Neural progenitor cell (in vitro differentiated cells): Measurements from ENCODE around the gene BFSP1. TPM values are rescaled to one million over a fixed set of nuclear protein-coding genes. Genes with fewer than 3 reads are reported as not detected.
A peak's percentile ranks its signal among the peaks of the same experiment; 100 is the strongest.

ENCODE experiments used
- DNase-seq: peaks from one replicate; pipeline ENCODE4 v3.0.0-alpha.2; 2016; ENCODE audit warnings: low spot score
- H2AFZ ChIP-seq: fragments of 200-600 bp; sonication (generic); replicated peaks from 2 replicates; pipeline ENCODE4 v1.6.1; 2016; ENCODE audit warnings: antibody characterized with exemption
- H3F3A ChIP-seq: fragments of 200-600 bp; sonication (generic); 2 replicates; pipeline ENCODE4 v1.6.1; 2016; ENCODE audit warnings: antibody characterized with exemption, low read depth
- H3K27ac ChIP-seq: fragments of 200-600 bp; sonication (generic); 2 replicates; pipeline ENCODE4 v1.5.1; 2016; ENCODE audit warnings: mild to moderate bottlenecking
- H3K27me3 ChIP-seq: fragments of 200-600 bp; sonication (generic); 2 replicates; pipeline ENCODE4 v1.6.1; 2016; ENCODE audit warnings: mild to moderate bottlenecking, moderate library complexity
- H3K36me3 ChIP-seq: fragments of 200-600 bp; sonication (generic); 2 replicates; pipeline ENCODE4 v1.5.1; 2016
- H3K4me1 ChIP-seq: fragments of 200-600 bp; sonication (generic); 2 replicates; pipeline ENCODE4 v1.6.1; 2016; ENCODE audit warnings: mixed run types
- H3K4me2 ChIP-seq: fragments of 200-600 bp; sonication (generic); 2 replicates; pipeline ENCODE4 v1.6.1; 2016
- H3K4me3 ChIP-seq: fragments of 200-600 bp; sonication (generic); 2 replicates; pipeline ENCODE4 v1.5.1; 2016
- H3K79me2 ChIP-seq: fragments of 200-600 bp; sonication (generic); 2 replicates; pipeline ENCODE4 v1.6.1; 2016; ENCODE audit warnings: low read depth
- H3K9ac ChIP-seq: fragments of 200-600 bp; sonication (generic); 2 replicates; pipeline ENCODE4 v1.6.1; 2016
- H3K9me3 ChIP-seq: fragments of 200-600 bp; sonication (generic); 2 replicates; pipeline ENCODE4 v1.5.1; 2016; ENCODE audit warnings: low read depth
- H4K20me1 ChIP-seq: fragments of 200-600 bp; sonication (generic); 2 replicates; pipeline ENCODE4 v1.6.1; 2016; ENCODE audit warnings: low read depth
- H3K27ac Mint-ChIP-seq: 3 replicates; pipeline ENCODE4 v1.8.0; 2021; ENCODE audit warnings: mixed read lengths
- H3K27me3 Mint-ChIP-seq: 2 replicates; pipeline ENCODE4 v1.8.0; 2022; ENCODE audit warnings: low read depth, mild to moderate bottlenecking, inconsistent platforms, moderate library complexity, mixed read lengths; ENCODE audit not compliant: insufficient read depth
- H3K36me3 Mint-ChIP-seq: 3 replicates; pipeline ENCODE4 v1.8.0; 2021; ENCODE audit warnings: mixed read lengths
- H3K4me1 Mint-ChIP-seq: 3 replicates; pipeline ENCODE4 v1.8.0; 2021; ENCODE audit warnings: mixed read lengths
- H3K4me3 Mint-ChIP-seq: 3 replicates; pipeline ENCODE4 v1.8.0; 2021; ENCODE audit warnings: mild to moderate bottlenecking, moderate library complexity, mixed read lengths
- H3K9me3 Mint-ChIP-seq: 3 replicates; pipeline ENCODE4 v1.8.0; 2020; ENCODE audit warnings: mixed read lengths
- EZH2 ChIP-seq: fragments of 200-600 bp; sonication (generic); IDR thresholded peaks from 2 replicates; pipeline ENCODE4 v1.6.1; 2017; ENCODE audit warnings: antibody characterized with exemption, mild to moderate bottlenecking, moderate library complexity
- EZH2phosphoT487 ChIP-seq: fragments of 200-600 bp; sonication (generic); IDR thresholded peaks from 2 replicates; pipeline ENCODE4 v1.6.1; 2017; ENCODE audit warnings: antibody characterized with exemption
- total RNA-seq: library from RNA; depleted of rRNA; stranded (reverse); fragments of >200 nt; gene quantifications from 2 replicates; pipeline ENCODE4 v1.2.3, GENCODE V29; 2015; ENCODE audit warnings: low replicate concordance
- TF ChIP-seq, protein P1 (sequence below): fragments of 200-600 bp; sonication (generic); IDR thresholded peaks from 2 replicates; pipeline ENCODE4 v1.5.1; 2017; ENCODE audit warnings: antibody characterized with exemption, mild to moderate bottlenecking

The BFSP1 gene
- total RNA-seq, 1 donor from 2014 or later, result not detected

DNA sequence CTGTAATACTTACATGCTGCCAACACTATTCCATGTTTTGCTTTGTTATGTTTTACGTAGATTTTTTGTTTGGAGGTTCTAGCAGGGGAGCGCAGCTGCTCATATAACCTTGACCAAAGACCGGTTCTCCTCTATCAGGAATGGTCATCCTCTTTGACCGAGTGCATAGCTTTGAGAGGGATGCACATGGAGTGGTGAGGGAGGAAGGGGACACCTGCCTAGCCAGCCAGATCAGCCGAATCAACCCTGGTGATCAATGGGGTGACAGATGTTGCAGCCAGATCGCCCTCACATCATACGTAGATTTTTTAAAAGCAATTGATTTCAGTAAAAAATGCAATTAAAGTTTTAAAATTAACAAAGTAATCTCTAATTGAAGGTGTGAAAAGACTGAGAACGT is 45.0 kb upstream of the BFSP1 start:
- Histone ChIP-seq H3K4me2 (no peak overlapping the region), H3K27me3 (no peaks in the 10 kb centered on the region), H3K9me3 (no peaks in the 10 kb centered on the region), H2AFZ (no peak overlapping the region), H3K36me3 (no peaks in the 10 kb centered on the region), H3K9ac (no peak overlapping the region), H3F3A (no peaks in the 10 kb centered on the region), H4K20me1 (peaks cover 59% of the 10 kb centered on the region), H3K79me2 (peaks cover 98% of the 10 kb centered on the region), H3K4me3 (no peak overlapping the region), H3K4me1 (peaks cover 18% of the 10 kb centered on the region), H3K27ac (no peak overlapping the region)
- H3K36me3 Mint-ChIP-seq, result peaks cover 8% of the 10 kb centered on the region
- no peak for DNase-seq
- no peak overlapping the region for H3K4me3 Mint-ChIP-seq
- TF ChIP-seq EZH2 (no peak), EZH2phosphoT487 (no peak)
- TF ChIP-seq, protein P1, sequence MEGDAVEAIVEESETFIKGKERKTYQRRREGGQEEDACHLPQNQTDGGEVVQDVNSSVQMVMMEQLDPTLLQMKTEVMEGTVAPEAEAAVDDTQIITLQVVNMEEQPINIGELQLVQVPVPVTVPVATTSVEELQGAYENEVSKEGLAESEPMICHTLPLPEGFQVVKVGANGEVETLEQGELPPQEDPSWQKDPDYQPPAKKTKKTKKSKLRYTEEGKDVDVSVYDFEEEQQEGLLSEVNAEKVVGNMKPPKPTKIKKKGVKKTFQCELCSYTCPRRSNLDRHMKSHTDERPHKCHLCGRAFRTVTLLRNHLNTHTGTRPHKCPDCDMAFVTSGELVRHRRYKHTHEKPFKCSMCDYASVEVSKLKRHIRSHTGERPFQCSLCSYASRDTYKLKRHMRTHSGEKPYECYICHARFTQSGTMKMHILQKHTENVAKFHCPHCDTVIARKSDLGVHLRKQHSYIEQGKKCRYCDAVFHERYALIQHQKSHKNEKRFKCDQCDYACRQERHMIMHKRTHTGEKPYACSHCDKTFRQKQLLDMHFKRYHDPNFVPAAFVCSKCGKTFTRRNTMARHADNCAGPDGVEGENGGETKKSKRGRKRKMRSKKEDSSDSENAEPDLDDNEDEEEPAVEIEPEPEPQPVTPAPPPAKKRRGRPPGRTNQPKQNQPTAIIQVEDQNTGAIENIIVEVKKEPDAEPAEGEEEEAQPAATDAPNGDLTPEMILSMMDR, result no peak
- peaks cover 2% of the 10 kb centered on the region for H3K9me3 Mint-ChIP-seq
- peaks cover 2% of the 10 kb centered on the region for H3K27me3 Mint-ChIP-seq
- H3K4me1 Mint-ChIP-seq, result peaks cover 17% of the 10 kb centered on the region
- H3K27ac Mint-ChIP-seq, result no peak overlapping the region

DNA sequence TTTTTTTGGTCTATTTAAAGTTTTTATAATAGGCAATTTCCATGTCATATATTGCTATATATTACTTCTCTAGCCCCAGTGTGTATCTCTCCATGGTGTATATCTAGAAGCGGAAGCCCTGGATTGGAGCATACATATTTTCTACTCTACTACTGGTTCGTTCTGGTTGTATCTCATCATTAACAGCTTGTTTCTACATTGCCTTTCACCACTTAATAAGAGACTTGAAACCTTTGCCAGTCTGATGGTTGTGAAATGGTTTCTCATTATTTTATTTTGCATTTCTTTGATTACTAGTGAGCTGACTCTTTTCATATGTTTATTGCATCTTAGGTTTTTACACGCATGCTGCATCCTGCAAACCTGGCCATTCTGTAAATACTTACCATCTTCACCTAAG is 42.3 kb upstream of the BFSP1 start:
- H3K36me3 Mint-ChIP-seq, result no peaks in the 10 kb centered on the region
- peaks cover 77% of the 10 kb centered on the region for H3K79me2 ChIP-seq

DNA sequence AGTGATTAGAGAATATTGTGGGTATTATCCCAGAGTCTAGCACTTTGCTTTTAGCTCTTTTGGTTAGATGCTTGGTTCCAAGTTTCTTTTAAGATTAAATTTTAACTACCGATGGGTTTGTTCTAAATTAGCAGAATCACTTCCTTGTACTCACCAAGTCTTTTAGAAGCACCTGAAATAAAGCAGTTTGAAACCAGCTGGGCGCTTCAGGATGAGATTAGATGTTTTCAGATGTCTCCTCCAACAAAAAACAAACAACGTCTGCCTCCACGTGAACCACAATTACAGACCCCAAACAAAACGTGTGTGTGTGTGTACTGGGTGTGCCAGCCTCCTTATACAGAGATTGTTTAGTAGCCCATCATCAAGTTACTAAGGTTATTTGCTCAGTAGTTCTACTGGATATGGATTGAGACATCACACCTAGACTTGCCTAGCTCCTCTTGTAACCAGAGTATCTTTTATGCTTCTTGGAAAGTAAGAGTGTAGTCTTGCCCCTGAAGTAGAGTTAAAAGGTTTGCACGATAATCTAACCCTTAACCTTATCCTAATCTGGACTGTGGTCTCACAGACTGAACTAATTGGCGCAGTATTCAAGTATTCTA is 41.0 kb upstream of the BFSP1 start:
- H3K79me2 ChIP-seq, result peaks cover 65% of the 10 kb centered on the region
- H3K36me3 ChIP-seq, result no peaks in the 10 kb centered on the region
- peaks cover 29% of the 10 kb centered on the region for H3F3A ChIP-seq
- H2AFZ ChIP-seq, result no peak overlapping the region
- DNase-seq, result no peak
- Mint-ChIP-seq H3K4me3 (peak overlapping the region; percentile 52), H3K4me1 (peaks cover 25% of the 10 kb centered on the region), H3K9me3 (no peaks in the 10 kb centered on the region), H3K36me3 (no peaks in the 10 kb centered on the region), H3K27me3 (peaks cover 6% of the 10 kb centered on the region), H3K27ac (no peak overlapping the region)
- H3K4me1 ChIP-seq, result peaks cover 22% of the 10 kb centered on the region
- no peaks in the 10 kb centered on the region for H3K9me3 ChIP-seq
- H3K27ac ChIP-seq, result no peak overlapping the region
- no peak for TF ChIP-seq EZH2phosphoT487
- TF ChIP-seq, protein P1, result no peak
- no peak for TF ChIP-seq EZH2
- peak overlapping the region; percentile 81 for H3K4me3 ChIP-seq
- peaks cover 47% of the 10 kb centered on the region for H4K20me1 ChIP-seq
- H3K27me3 ChIP-seq, result peaks cover 12% of the 10 kb centered on the region
- no peak overlapping the region for H3K9ac ChIP-seq
- H3K4me2 ChIP-seq, result peak overlapping the region; percentile 85

More for the DNA sequence above, 42.3 kb upstream of the BFSP1 start:
- peaks cover 20% of the 10 kb centered on the region for H3K4me1 Mint-ChIP-seq
- H4K20me1 ChIP-seq, result peaks cover 52% of the 10 kb centered on the region
- H2AFZ ChIP-seq, result no peak overlapping the region
- DNase-seq, result no peak
- no peak for TF ChIP-seq EZH2phosphoT487
- TF ChIP-seq, protein P1, result no peak
- no peak for TF ChIP-seq EZH2
- peaks cover 4% of the 10 kb centered on the region for H3K27me3 ChIP-seq
- H3K4me1 ChIP-seq, result peaks cover 22% of the 10 kb centered on the region
- no peaks in the 10 kb centered on the region for H3K36me3 ChIP-seq
- H3K4me3 Mint-ChIP-seq, result no peak overlapping the region
- no peak overlapping the region for H3K4me3 ChIP-seq
- no peaks in the 10 kb centered on the region for H3K9me3 Mint-ChIP-seq
- H3K4me2 ChIP-seq, result no peak overlapping the region
- H3F3A ChIP-seq, result peaks cover 23% of the 10 kb centered on the region
- no peaks in the 10 kb centered on the region for H3K9me3 ChIP-seq
- no peak overlapping the region for H3K9ac ChIP-seq
- H3K27me3 Mint-ChIP-seq, result peaks cover 2% of the 10 kb centered on the region
- H3K27ac ChIP-seq, result no peak overlapping the region
- H3K27ac Mint-ChIP-seq, result no peak overlapping the region
